AG04449 (cell line): ENCODE data around the gene SLC24A4.

Experiments used
- CTCF ChIA-PET: fragments of 350-600 bp; formaldehyde crosslinking; extraction: SDS; loops from one replicate; lab custom pipeline; 2021; ENCODE audit warnings: antibody characterized with exemption; lab: Yijun Ruan, JAX
- POLR2A ChIA-PET: fragments of 400-600, 350-600 bp; formaldehyde crosslinking; extraction: SDS; loops from one replicate; lab custom pipeline; 2020; ENCODE audit warnings: antibody characterized with exemption, inconsistent platforms; lab: Yijun Ruan, JAX
- DNase-seq: peaks from one replicate; pipeline ENCODE4 v3.0.0-alpha.2; 2010; ENCODE audit warnings: low read depth, low spot score
- H3K4me3 ChIP-seq: 2 replicates; pipeline ENCODE4 v1.5.1; 2011; ENCODE audit warnings: low read depth, mild to moderate bottlenecking, control low read depth, low read length
- TF ChIP-seq, protein P1 (sequence below): IDR thresholded peaks from one replicate; pipeline ENCODE4 v1.5.1; 2011; ENCODE audit warnings: mild to moderate bottlenecking, moderate library complexity, low read length, control low read depth, inconsistent platforms; ENCODE audit not compliant: insufficient read depth; ENCODE audit errors: missing control alignments

Gene SLC24A4

DNA sequence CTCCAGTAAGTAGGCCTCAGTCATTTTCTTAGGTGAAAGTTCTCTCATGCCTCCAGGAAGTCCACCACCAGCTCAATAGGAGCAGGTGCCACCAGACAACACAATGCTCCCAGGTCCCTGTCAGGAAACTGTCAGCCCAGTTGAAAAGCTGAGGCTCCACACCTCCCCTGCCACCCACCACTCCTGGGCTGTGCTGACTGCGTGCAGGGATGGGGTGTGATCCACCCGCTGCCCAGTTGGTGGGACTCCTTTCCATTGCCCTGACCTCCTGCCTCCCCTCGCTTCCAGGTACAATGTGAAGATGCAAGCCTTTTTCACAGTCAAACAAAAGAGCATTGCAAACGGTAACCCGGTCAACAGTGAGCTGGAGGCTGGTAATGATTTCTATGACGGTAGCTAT is 125.8 kb downstream of the SLC24A4 start:
- TF ChIP-seq, protein P1, sequence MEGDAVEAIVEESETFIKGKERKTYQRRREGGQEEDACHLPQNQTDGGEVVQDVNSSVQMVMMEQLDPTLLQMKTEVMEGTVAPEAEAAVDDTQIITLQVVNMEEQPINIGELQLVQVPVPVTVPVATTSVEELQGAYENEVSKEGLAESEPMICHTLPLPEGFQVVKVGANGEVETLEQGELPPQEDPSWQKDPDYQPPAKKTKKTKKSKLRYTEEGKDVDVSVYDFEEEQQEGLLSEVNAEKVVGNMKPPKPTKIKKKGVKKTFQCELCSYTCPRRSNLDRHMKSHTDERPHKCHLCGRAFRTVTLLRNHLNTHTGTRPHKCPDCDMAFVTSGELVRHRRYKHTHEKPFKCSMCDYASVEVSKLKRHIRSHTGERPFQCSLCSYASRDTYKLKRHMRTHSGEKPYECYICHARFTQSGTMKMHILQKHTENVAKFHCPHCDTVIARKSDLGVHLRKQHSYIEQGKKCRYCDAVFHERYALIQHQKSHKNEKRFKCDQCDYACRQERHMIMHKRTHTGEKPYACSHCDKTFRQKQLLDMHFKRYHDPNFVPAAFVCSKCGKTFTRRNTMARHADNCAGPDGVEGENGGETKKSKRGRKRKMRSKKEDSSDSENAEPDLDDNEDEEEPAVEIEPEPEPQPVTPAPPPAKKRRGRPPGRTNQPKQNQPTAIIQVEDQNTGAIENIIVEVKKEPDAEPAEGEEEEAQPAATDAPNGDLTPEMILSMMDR, result no peak
- DNase-seq, result no peak
- H3K4me3 ChIP-seq, result no peak overlapping the region
- ChIA-PET POLR2A (no interaction called here), CTCF (interaction anchor here (0.8 kb wide), 1 partner anchor 10 kb away, joined by 3 read pairs; no protein-coding TSS in a partner anchor)

GRCh38 chr14:92449404-92450181 is 126.6 kb downstream of the SLC24A4 start:
- no peak for DNase-seq
- ChIA-PET POLR2A (no interaction called here), CTCF (interaction anchor here (0.8 to 1.3 kb wide), 3 partner anchors 9 to 315 kb away, joined by 3 to 5 read pairs (median 3); no protein-coding TSS in a partner anchor)
- H3K4me3 ChIP-seq, result no peak overlapping the region
- TF ChIP-seq, protein P1, result no peak

- CTCF ChIA-PET, result interaction anchor here (1.0 to 1.3 kb wide), 2 partner anchors 9 to 315 kb away, joined by 3 to 5 read pairs; no protein-coding TSS in a partner anchor
- TF ChIP-seq, protein P1, result no peak
- no peak for DNase-seq
- H3K4me3 ChIP-seq, result no peak overlapping the region
- POLR2A ChIA-PET, result no interaction called here
Observed at GRCh38 chr14:92450351-92451070, 127.5 kb downstream of the SLC24A4 start.

DNA sequence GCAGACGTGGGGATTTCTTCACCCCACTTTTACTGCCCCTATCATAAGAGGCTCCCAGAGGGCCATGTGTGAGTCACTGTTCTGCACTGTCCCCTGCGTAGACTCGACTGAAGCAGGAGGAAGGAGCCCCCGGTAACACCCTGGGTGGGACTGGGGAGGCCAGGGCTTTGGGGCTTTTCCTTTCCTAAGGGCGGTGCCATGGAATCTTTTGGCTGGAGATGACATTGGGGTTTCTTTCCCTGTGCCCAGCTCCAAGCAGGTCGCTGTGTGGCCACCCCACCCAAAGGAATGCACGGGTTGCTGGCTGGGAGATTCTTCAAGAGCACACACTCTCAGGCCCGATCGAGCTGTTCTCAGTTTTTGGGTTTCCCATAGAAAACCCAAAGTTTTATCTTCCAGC is 128.3 kb downstream of the SLC24A4 start:
- CTCF ChIA-PET, result interaction anchor here (1.3 kb wide), 1 partner anchor 8 kb away, joined by 5 read pairs; no protein-coding TSS in a partner anchor
- no peak overlapping the region for H3K4me3 ChIP-seq
- no peak for DNase-seq
- POLR2A ChIA-PET, result no interaction called here
- TF ChIP-seq, protein P1, result no peak

- CTCF ChIA-PET, result no interaction called here
- H3K4me3 ChIP-seq, result no peak overlapping the region
- POLR2A ChIA-PET, result no interaction called here
- DNase-seq, result no peak
- TF ChIP-seq, protein P1, result no peak
Observed at GRCh38 chr14:92451755-92452154, 128.8 kb downstream of the SLC24A4 start.

DNA sequence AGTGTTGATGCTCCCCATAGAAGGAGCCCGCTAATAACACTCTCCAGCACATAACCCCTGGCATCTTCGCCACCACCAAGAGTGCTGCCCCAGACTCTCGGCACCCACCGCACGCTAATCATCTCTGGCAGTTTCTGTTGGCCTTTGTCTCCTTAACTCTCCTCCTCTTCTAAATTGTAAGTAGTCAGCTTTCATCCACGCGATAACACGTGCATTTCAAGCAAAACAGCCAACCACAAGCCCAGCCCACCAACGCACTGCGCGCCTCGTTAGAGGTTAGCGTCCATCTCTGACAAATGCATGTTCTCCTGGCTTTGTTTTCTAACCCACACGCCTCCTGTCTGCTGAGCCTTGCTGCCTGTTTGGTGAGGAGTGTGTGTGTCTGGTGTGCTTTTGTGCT is 129.5 kb downstream of the SLC24A4 start:
- TF ChIP-seq, protein P1, result no peak
- CTCF ChIA-PET, result no interaction called here
- POLR2A ChIA-PET, result no interaction called here
- no peak for DNase-seq
- no peak overlapping the region for H3K4me3 ChIP-seq
